Mesendoderm (in vitro differentiated cells): ENCODE data around the gene SPEF1.
A peak's percentile ranks its signal among the peaks of the same experiment; 100 is the strongest.

ENCODE experiments used
- DNase-seq: peaks from one replicate; pipeline ENCODE4 v3.0.0; 2013
- H2AK5ac ChIP-seq: 2 replicates; pipeline ENCODE4 v1.6.1; 2013; ENCODE audit warnings: low read length, inconsistent platforms
- H2BK120ac ChIP-seq: 2 replicates; pipeline ENCODE4 v1.6.1; 2013; ENCODE audit warnings: low read depth, mild to moderate bottlenecking, low read length, moderate library complexity, mixed read lengths
- H2BK15ac ChIP-seq: replicated peaks from 2 replicates; pipeline ENCODE4 v1.6.1; 2013; ENCODE audit warnings: low read depth, mild to moderate bottlenecking, moderate library complexity
- H2BK5ac ChIP-seq: 2 replicates; pipeline ENCODE4 v1.6.1; 2013; ENCODE audit warnings: low read length, inconsistent platforms
- H3K18ac ChIP-seq: 2 replicates; pipeline ENCODE4 v1.6.1; 2013; ENCODE audit warnings: mild to moderate bottlenecking, low read length, mixed read lengths
- H3K23ac ChIP-seq: one replicate; pipeline ENCODE4 v1.6.1; 2013; ENCODE audit warnings: low read length
- H3K27ac ChIP-seq: 2 replicates; pipeline ENCODE4 v1.5.1; 2013; ENCODE audit warnings: low read depth, mild to moderate bottlenecking, inconsistent platforms, low read length, moderate library complexity
- H3K27me3 ChIP-seq: 2 replicates; pipeline ENCODE4 v1.6.1; 2013; ENCODE audit warnings: low read length, control low read depth, mild to moderate bottlenecking, inconsistent platforms; ENCODE audit not compliant: insufficient read depth, poor library complexity
- H3K36me3 ChIP-seq: 2 replicates; pipeline ENCODE4 v1.6.1; 2013; ENCODE audit warnings: low read length, inconsistent platforms; ENCODE audit not compliant: control insufficient read depth, insufficient read depth
- H3K4ac ChIP-seq: one replicate; pipeline ENCODE4 v1.6.1; 2013; ENCODE audit warnings: low read depth, mild to moderate bottlenecking, low read length, moderate library complexity
- H3K4me1 ChIP-seq: 2 replicates; pipeline ENCODE4 v1.6.1; 2013; ENCODE audit warnings: low read depth, low read length, inconsistent platforms; ENCODE audit not compliant: control insufficient read depth
- H3K4me2 ChIP-seq: 2 replicates; pipeline ENCODE4 v1.6.1; 2013; ENCODE audit warnings: low read length
- H3K4me3 ChIP-seq: 2 replicates; pipeline ENCODE4 v1.5.1; 2013; ENCODE audit warnings: mild to moderate bottlenecking, low read length
- H3K56ac ChIP-seq: one replicate; pipeline ENCODE4 v1.6.1; 2013; ENCODE audit warnings: low read length
- H3K79me1 ChIP-seq: 2 replicates; pipeline ENCODE4 v1.6.1; 2013; ENCODE audit warnings: low read length, inconsistent platforms
- H3K79me2 ChIP-seq: 2 replicates; pipeline ENCODE4 v1.6.1; 2013; ENCODE audit warnings: mild to moderate bottlenecking, low read length; ENCODE audit not compliant: control insufficient read depth, insufficient read depth
- H3K9ac ChIP-seq: 2 replicates; pipeline ENCODE4 v1.6.1; 2013; ENCODE audit warnings: low read length, inconsistent platforms
- H4K5ac ChIP-seq: one replicate; pipeline ENCODE4 v1.6.1; 2013; ENCODE audit warnings: low read length
- H4K8ac ChIP-seq: one replicate; pipeline ENCODE4 v1.6.1; 2013; ENCODE audit warnings: low read depth, mild to moderate bottlenecking, control low read depth, low read length, moderate library complexity
- WGBS: extraction: QIAGEN DNeasy Blood & Tissue Kit; methylation state at CpG from one replicate; pipeline ENCODE4 v1.1.7; 2013; ENCODE audit warnings: low lambda C conversion rate, missing lambda C conversion rate; ENCODE audit not compliant: insufficient coverage; ENCODE audit errors: extremely low coverage; 5-methylcytosine and 5-hydroxymethylcytosine counted together

SPEF1 gene

GRCh38 chr20:3744806-3745685, 36.2 kb downstream of the SPEF1 start:
- no peaks in the 10 kb centered on the region for H3K79me2 ChIP-seq
- DNase-seq = peak; percentile 98
- no peak overlapping the region for H4K8ac ChIP-seq
- H3K4me1 ChIP-seq = no peaks in the 10 kb centered on the region
- no peak overlapping the region for H2BK5ac ChIP-seq
- H3K4ac ChIP-seq = no peak overlapping the region
- no peak overlapping the region for H3K27ac ChIP-seq
- peak overlapping the region; percentile 49 for H3K4me3 ChIP-seq
- no peaks in the 10 kb centered on the region for H3K27me3 ChIP-seq
- peak overlapping the region; percentile 68 for H3K9ac ChIP-seq
- peak overlapping the region; percentile 59 for H3K4me2 ChIP-seq
- no peak overlapping the region for H2BK120ac ChIP-seq
- no peaks in the 10 kb centered on the region for H3K79me1 ChIP-seq
- no peaks in the 10 kb centered on the region for H3K36me3 ChIP-seq
- H2AK5ac ChIP-seq = no peak overlapping the region
- WGBS = no CpG with 5 or more reads among the region's 45 CpGs
- H3K23ac ChIP-seq = no peak overlapping the region
- H2BK15ac ChIP-seq = no peak overlapping the region
- no peak overlapping the region for H4K5ac ChIP-seq
- peak overlapping the region; percentile 82 for H3K56ac ChIP-seq
- peak overlapping the region; percentile 39 for H3K18ac ChIP-seq

- DNase-seq = no peak
- Histone ChIP-seq H3K79me1 (no peaks in the 10 kb centered on the region), H3K79me2 (no peaks in the 10 kb centered on the region), H3K4me1 (no peaks in the 10 kb centered on the region), H3K4me3 (no peak overlapping the region), H3K4me2 (no peak overlapping the region), H2BK5ac (no peak overlapping the region), H3K9ac (no peak overlapping the region), H4K5ac (no peak overlapping the region), H2BK120ac (no peak overlapping the region), H3K23ac (no peak overlapping the region), H3K36me3 (no peaks in the 10 kb centered on the region), H3K27ac (no peak overlapping the region), H3K18ac (no peak overlapping the region), H3K27me3 (no peaks in the 10 kb centered on the region), H3K56ac (no peak overlapping the region), H2BK15ac (no peak overlapping the region), H4K8ac (no peak overlapping the region), H3K4ac (no peak overlapping the region), H2AK5ac (no peak overlapping the region)
- WGBS = no CpG with 5 or more reads among the region's 1 CpG
Measured at GRCh38 chr20:3744037-3744436, 37.2 kb downstream of the SPEF1 start.

DNA sequence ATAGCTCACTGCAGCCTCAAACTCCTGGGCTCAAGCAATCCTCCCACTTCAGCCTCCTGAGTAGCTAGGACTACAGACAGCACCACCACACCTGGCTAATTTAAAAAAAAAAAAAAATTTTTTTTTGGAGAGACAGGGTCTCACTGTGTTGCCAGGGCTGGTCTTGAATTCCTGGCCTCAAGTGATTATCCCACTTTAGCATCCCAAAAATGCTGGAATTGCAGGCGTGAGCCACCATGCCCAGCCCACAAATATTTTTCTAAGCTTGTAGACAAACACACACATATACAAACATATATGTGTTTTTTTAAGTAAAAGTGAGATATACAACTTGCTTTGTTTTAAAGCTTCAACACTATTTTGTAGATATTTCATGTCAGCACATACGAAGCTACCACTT, 38.0 kb downstream of the SPEF1 start:
- Histone ChIP-seq H3K23ac (no peak overlapping the region), H3K27ac (no peak overlapping the region), H3K4me3 (no peak overlapping the region), H2AK5ac (no peak overlapping the region), H3K4me2 (no peak overlapping the region), H3K56ac (no peak overlapping the region), H4K5ac (no peak overlapping the region), H3K27me3 (no peaks in the 10 kb centered on the region), H3K79me1 (no peaks in the 10 kb centered on the region), H3K4me1 (no peaks in the 10 kb centered on the region), H3K18ac (no peak overlapping the region), H3K9ac (no peak overlapping the region), H2BK15ac (no peak overlapping the region), H3K36me3 (no peaks in the 10 kb centered on the region), H4K8ac (no peak overlapping the region), H2BK120ac (no peak overlapping the region), H3K4ac (no peak overlapping the region), H3K79me2 (no peaks in the 10 kb centered on the region), H2BK5ac (no peak overlapping the region)
- no CpG with 5 or more reads among the region's 2 CpGs for WGBS
- no peak for DNase-seq

DNA sequence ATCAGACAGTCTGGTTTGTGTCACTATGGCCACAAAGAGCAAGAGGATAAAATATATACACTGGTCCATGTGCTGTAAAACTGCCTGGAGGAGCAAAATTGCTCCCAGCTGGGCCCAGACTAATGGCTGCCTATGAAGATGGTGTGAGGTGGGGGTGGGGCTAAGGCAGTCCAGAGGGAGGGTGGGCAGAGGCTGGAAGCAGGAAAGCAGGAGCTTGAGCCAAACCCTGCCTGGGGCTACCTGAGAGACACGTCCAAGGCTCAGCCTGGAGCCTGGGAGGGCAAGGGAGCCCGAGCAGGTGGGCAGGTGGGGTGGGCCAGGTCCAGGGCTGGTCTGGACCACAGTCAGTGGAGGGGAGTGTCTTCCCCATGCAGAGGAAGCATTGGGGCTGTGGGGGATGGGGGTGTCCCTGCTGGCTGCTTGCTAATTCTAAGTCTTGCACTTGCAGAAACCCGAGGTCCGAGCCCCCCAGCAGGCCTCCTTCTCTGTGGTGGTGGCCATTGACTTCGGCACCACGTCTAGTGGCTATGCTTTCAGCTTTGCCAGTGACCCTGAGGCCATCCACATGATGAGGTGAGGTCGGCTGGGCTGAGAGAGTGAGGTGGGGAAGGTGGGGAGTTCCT, 39.3 kb downstream of the SPEF1 start:
- no CpG with 5 or more reads among the region's 7 CpGs for WGBS
- H3K56ac ChIP-seq = peak overlapping the region; percentile 68

DNA sequence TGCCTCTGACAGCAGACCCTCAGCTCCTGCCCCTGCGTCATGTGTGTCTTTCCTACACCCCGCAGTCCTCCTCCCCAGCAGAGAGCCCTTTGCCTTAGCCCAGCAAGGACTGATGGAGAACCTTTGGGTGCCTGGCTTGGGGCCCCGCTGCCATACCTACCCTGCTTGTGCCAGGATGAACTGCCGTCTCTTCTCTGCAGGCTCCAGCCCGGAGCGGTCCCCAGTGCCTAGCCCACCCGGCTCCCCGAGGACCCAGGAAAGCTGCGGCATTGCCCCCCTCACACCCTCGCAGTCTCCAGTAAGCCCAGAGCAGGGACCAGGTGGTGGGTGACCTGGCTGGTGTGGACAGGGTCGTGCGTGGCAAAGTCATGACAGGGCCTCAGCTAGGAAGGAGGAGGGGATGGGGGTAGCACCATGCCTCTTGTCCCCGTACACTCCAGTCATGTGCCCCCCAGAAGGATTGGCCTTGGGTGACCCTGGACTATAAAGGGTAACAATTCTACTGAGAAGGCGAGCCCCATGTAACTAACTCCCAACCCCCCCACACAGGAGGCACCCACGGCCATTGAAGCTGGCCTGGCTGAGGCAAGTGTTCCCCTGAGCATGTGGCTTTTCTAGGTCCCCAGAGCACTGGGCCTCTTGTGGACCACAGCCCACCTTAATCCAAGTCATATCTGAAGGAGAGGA, 40.5 kb downstream of the SPEF1 start:
- Histone ChIP-seq H2BK5ac (no peak overlapping the region), H2AK5ac (no peak overlapping the region), H4K8ac (no peak overlapping the region), H3K4ac (no peak overlapping the region), H3K4me2 (no peak overlapping the region), H3K9ac (no peak overlapping the region), H3K27me3 (no peaks in the 10 kb centered on the region), H3K27ac (no peak overlapping the region), H2BK15ac (no peak overlapping the region), H3K4me1 (no peaks in the 10 kb centered on the region), H3K4me3 (no peak overlapping the region), H2BK120ac (no peak overlapping the region), H3K79me1 (no peaks in the 10 kb centered on the region), H3K36me3 (no peaks in the 10 kb centered on the region), H3K18ac (no peak overlapping the region), H3K23ac (no peak overlapping the region), H3K79me2 (no peaks in the 10 kb centered on the region), H4K5ac (no peak overlapping the region), H3K56ac (no peak overlapping the region)
- no CpG with 5 or more reads among the region's 15 CpGs for WGBS
- no peak for DNase-seq

More for the DNA sequence above, 39.3 kb downstream of the SPEF1 start:
- Histone ChIP-seq H3K18ac (no peak overlapping the region), H3K27me3 (no peaks in the 10 kb centered on the region), H4K5ac (no peak overlapping the region), H2BK5ac (no peak overlapping the region), H3K79me1 (no peaks in the 10 kb centered on the region), H3K79me2 (no peaks in the 10 kb centered on the region), H4K8ac (no peak overlapping the region), H3K4me3 (no peak overlapping the region), H2BK15ac (no peak overlapping the region), H3K4me1 (no peaks in the 10 kb centered on the region), H3K27ac (no peak overlapping the region), H3K23ac (no peak overlapping the region), H3K4ac (no peak overlapping the region), H2AK5ac (no peak overlapping the region), H3K9ac (no peak overlapping the region), H2BK120ac (no peak overlapping the region), H3K4me2 (no peak overlapping the region), H3K36me3 (no peaks in the 10 kb centered on the region)
- DNase-seq = peak; percentile 49
